Measurements from ENCODE around the gene DOCK2. TPM values are rescaled to one million over a fixed set of nuclear protein-coding genes. Genes with fewer than 3 reads are reported as not detected.

Gene DOCK2
- polyA plus RNA-seq, 1 of the 3 experiments (the other 2 are of a cell fraction) = 3.8 TPM

GRCh38 chr5:170131235-170131634 lies 494.2 kb downstream of the DOCK2 start:
- WGBS (ENCODE audit: low lambda C conversion rate) = 78% methylated on average over 3 of the region's 3 CpGs
- Histone ChIP-seq H3K36me3 (replicated peaks in 1 of 2; ENCODE audit: control insufficient read depth in 1 of 2, insufficient read depth in 2 of 2, low read length in 1 of 2) (no peaks in the 10 kb centered on the region), H3K4me2 (no peak overlapping the region), H3K9me2 (no peaks in the 10 kb centered on the region), H3K4me3 (ENCODE audit: low read depth in 2 of 2, low read length in 1 of 2) (no peak overlapping the region), H3K27ac (ENCODE audit: low read depth in 2 of 2, low read length in 1 of 2) (no peak overlapping the region), H2AFZ (ENCODE audit: low read depth) (no peak overlapping the region), H3F3A (replicated peaks; ENCODE audit: insufficient read depth) (no peaks in the 10 kb centered on the region), H3K79me2 (ENCODE audit: insufficient read depth) (no peaks in the 10 kb centered on the region), H3K27me3 (ENCODE audit: insufficient read depth) (no peaks in the 10 kb centered on the region), H3K9me3 (no peaks in the 10 kb centered on the region), H4K20me1 (ENCODE audit: insufficient read depth) (no peaks in the 10 kb centered on the region), H3K9ac (no peak overlapping the region), H3K4me1 (ENCODE audit: control insufficient read depth in 1 of 2, insufficient read depth in 2 of 2, low read depth in 1 of 2, low read length in 1 of 2) (peaks cover 0 to 24% of the 10 kb centered on the region in 2 experiments; a peak in 2 of 4 replicates)
- CTCF ChIA-PET = interaction anchor here (1.2 to 1.7 kb wide), 2 partner anchors 31 to 95 kb away, joined by 6 to 7 read pairs; no protein-coding TSS in a partner anchor
- TF ChIP-seq USF2 (IDR thresholded peaks at IDR 0.05; ENCODE audit: borderline replicate concordance, low read depth, low read length) (no peak), ELF1 (IDR thresholded peaks at IDR 0.05) (no peak), ZBTB33 (IDR thresholded peaks at IDR 0.05; ENCODE audit: borderline replicate concordance, low read depth) (no peak), SMC3 (IDR thresholded peaks at IDR 0.05; ENCODE audit: low read depth, low read length) (no peak), USF1 (IDR thresholded peaks at IDR 0.05; ENCODE audit: borderline replicate concordance, low read depth) (no peak), TEAD4 (IDR thresholded peaks at IDR 0.05; ENCODE audit: borderline replicate concordance, insufficient read depth) (no peak), FOXJ3 (CRISPR knock-in tag; IDR thresholded peaks at IDR 0.05) (no peak)
- TF ChIP-seq, protein P1, sequence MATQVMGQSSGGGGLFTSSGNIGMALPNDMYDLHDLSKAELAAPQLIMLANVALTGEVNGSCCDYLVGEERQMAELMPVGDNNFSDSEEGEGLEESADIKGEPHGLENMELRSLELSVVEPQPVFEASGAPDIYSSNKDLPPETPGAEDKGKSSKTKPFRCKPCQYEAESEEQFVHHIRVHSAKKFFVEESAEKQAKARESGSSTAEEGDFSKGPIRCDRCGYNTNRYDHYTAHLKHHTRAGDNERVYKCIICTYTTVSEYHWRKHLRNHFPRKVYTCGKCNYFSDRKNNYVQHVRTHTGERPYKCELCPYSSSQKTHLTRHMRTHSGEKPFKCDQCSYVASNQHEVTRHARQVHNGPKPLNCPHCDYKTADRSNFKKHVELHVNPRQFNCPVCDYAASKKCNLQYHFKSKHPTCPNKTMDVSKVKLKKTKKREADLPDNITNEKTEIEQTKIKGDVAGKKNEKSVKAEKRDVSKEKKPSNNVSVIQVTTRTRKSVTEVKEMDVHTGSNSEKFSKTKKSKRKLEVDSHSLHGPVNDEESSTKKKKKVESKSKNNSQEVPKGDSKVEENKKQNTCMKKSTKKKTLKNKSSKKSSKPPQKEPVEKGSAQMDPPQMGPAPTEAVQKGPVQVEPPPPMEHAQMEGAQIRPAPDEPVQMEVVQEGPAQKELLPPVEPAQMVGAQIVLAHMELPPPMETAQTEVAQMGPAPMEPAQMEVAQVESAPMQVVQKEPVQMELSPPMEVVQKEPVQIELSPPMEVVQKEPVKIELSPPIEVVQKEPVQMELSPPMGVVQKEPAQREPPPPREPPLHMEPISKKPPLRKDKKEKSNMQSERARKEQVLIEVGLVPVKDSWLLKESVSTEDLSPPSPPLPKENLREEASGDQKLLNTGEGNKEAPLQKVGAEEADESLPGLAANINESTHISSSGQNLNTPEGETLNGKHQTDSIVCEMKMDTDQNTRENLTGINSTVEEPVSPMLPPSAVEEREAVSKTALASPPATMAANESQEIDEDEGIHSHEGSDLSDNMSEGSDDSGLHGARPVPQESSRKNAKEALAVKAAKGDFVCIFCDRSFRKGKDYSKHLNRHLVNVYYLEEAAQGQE (IDR thresholded peaks at IDR 0.05; ENCODE audit: low read depth, low read length) = no peak
- POLR2A ChIA-PET = no interaction called here
- no peak for DNase-seq

All from SK-N-SH (cell line).